B cell (primary cell): ENCODE data around the gene USP49.

Experiments
- EZH2 ChIP-seq: IDR thresholded peaks from 2 replicates; pipeline ENCODE4 v1.6.1; 2012; ENCODE audit warnings: borderline replicate concordance, low read depth, mild to moderate bottlenecking, moderate library complexity, low read length; ENCODE audit not compliant: insufficient read depth, poor library complexity, severe bottlenecking
- TF ChIP-seq, protein P1 (sequence below): fragments of 200-600 bp; IDR thresholded peaks from one replicate; pipeline ENCODE4 v1.8.0; 2022; ENCODE audit warnings: antibody characterized with exemption, mild to moderate bottlenecking

DNA sequence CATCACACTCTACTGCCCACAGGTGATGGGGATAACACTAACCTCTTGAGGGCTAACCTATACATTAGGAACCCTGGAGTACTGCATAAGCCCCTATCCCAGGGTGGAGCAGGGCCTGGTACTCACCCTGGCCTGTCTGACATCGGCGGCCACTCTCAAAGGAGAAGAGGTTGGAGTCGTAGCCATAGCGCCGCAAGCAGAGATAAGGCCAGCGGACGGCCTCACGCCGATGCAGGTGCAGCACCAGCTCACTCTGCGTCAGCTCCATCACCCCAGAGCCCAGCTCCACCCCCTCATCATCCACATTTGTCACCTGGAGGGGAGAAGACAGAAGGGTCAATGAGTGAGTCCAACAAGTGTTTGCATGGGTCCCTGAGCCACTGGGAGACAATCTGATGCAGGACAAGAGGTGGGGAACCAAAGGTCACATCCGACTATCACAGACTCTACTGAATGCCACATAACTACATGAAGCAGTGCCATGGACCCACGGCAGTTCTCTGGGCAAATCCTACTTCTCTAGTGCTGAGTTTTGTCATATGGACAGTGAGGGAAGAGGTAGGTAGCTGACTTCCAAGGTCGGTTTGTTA is 119.8 kb downstream of the USP49 start:
- TF ChIP-seq, protein P1, sequence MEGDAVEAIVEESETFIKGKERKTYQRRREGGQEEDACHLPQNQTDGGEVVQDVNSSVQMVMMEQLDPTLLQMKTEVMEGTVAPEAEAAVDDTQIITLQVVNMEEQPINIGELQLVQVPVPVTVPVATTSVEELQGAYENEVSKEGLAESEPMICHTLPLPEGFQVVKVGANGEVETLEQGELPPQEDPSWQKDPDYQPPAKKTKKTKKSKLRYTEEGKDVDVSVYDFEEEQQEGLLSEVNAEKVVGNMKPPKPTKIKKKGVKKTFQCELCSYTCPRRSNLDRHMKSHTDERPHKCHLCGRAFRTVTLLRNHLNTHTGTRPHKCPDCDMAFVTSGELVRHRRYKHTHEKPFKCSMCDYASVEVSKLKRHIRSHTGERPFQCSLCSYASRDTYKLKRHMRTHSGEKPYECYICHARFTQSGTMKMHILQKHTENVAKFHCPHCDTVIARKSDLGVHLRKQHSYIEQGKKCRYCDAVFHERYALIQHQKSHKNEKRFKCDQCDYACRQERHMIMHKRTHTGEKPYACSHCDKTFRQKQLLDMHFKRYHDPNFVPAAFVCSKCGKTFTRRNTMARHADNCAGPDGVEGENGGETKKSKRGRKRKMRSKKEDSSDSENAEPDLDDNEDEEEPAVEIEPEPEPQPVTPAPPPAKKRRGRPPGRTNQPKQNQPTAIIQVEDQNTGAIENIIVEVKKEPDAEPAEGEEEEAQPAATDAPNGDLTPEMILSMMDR = no peak
- TF ChIP-seq EZH2 = no peak
